ENCODE data around the gene PARD3.

DNA sequence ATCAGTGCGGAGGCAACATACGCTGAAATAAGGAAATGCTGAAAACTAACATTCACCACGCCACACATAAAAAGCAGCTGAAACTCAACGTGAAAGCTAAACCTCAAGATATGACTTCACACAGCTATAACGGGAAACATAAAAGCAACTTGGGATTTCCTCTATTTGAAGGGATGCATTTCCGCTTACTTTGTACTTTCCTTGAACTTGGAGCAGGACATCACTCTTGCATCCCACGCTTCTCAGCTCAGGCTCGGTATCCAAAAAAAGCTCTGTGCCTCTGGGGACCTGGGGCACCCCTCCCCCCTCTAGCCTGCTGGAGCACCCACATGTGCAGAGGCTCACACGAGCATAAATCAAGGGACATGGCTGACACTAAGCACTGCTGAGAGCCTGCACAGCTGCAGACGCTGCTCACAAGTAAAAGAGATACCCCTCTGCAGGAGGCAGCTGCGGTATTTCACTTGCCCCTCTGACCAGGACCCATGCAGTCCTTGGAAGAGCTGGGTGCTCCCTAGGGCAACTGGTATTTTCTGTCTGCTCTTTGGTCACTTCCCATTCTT, 34.2 kb downstream of the PARD3 start:
- TF ChIP-seq, protein P1, sequence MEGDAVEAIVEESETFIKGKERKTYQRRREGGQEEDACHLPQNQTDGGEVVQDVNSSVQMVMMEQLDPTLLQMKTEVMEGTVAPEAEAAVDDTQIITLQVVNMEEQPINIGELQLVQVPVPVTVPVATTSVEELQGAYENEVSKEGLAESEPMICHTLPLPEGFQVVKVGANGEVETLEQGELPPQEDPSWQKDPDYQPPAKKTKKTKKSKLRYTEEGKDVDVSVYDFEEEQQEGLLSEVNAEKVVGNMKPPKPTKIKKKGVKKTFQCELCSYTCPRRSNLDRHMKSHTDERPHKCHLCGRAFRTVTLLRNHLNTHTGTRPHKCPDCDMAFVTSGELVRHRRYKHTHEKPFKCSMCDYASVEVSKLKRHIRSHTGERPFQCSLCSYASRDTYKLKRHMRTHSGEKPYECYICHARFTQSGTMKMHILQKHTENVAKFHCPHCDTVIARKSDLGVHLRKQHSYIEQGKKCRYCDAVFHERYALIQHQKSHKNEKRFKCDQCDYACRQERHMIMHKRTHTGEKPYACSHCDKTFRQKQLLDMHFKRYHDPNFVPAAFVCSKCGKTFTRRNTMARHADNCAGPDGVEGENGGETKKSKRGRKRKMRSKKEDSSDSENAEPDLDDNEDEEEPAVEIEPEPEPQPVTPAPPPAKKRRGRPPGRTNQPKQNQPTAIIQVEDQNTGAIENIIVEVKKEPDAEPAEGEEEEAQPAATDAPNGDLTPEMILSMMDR (IDR thresholded peaks at IDR 0.05), result no peak
- TF ChIP-seq POLR2A (IDR thresholded peaks at IDR 0.05), result no peak

All from Peyer's patch (tissue), 4 donors.